K562 (cell line): ENCODE results near the gene ARHGAP4. TPM values are rescaled to one million over a fixed set of nuclear protein-coding genes. Genes with fewer than 3 reads are reported as not detected.

Experiments used
- ATAC-seq: fragments of 200-7000 bp; cut with Tn5 transposase; 3 replicates; pipeline ENCODE4 v1.9.1; 2020; ENCODE audit warnings: moderate library complexity
- BruUV-seq: library from RNA; stranded (reverse); fragments of 400-500 nt; replicated peaks from 2 replicates; lab custom pipeline; 2021; lab: Mats Ljungman, UMichigan
- CTCF ChIA-PET: fragments of 300-600 bp; formaldehyde crosslinking; extraction: SDS; loops from one replicate; lab custom pipeline; 2021; ENCODE audit warnings: low intra/inter-chr PET ratio; lab: Yijun Ruan, JAX
- POLR2A ChIA-PET: fragments of 300-600, 350-650 bp; sonication (Branson Sonifier 250); formaldehyde crosslinking; extraction: SDS; loops from one replicate; lab custom pipeline; 2021; ENCODE audit warnings: antibody characterized with exemption, inconsistent platforms; lab: Yijun Ruan, JAX
- DNase-seq, 4 experiments: peaks; one replicate each; pipeline versions ENCODE4 v3.0.0 to v3.0.0-alpha.2; 2011 to 2018; ENCODE audit warnings: low spot score in 3 of 4, mixed read lengths in 3 of 4; ENCODE audit errors: extremely low read depth in 1 of 4
- FAIRE-seq: peaks from 2 replicates; lab custom pipeline; 2011; peaks lifted over from hg19 to GRCh38; lab: Jason Lieb, UNC
- H2AFZ ChIP-seq: 2 replicates; pipeline ENCODE4 v1.6.0; 2011; ENCODE audit warnings: low read depth, low read length, control low read depth, inconsistent platforms
- H3K27ac ChIP-seq: fragments of 200-600 bp; 3 replicates; pipeline ENCODE4 v1.8.0; 2011; ENCODE audit warnings: low read depth, mild to moderate bottlenecking, control low read depth, inconsistent platforms, low read length, moderate library complexity, mixed read lengths; ENCODE audit errors: extremely low read depth
- H3K27me3 ChIP-seq, 2 experiments: fragments of 300-600 bp in 1 of 2; 2 replicates in 1 of 2; 3 replicates in 1 of 2; pipeline versions ENCODE4 v1.6.0 to v1.8.0; 2011; ENCODE audit warnings: inconsistent platforms in 2 of 2, low read length in 2 of 2, mild to moderate bottlenecking in 1 of 2, mixed read lengths in 1 of 2, moderate library complexity in 1 of 2; ENCODE audit not compliant: control insufficient read depth in 2 of 2, insufficient read depth in 2 of 2
- H3K36me3 ChIP-seq: fragments of 300-600 bp; 3 replicates; pipeline ENCODE4 v1.8.0; 2011; ENCODE audit warnings: mild to moderate bottlenecking, low read length, inconsistent platforms; ENCODE audit not compliant: control insufficient read depth, insufficient read depth
- H3K4me1 ChIP-seq, 2 experiments: fragments of 200-600 bp in 1 of 2; replicated peaks in 1 of 2; 2 replicates in 1 of 2; 3 replicates in 1 of 2; pipeline versions ENCODE4 v1.5.1 to v1.8.0; 2011; ENCODE audit warnings: inconsistent platforms in 2 of 2, low read length in 2 of 2, mild to moderate bottlenecking in 1 of 2, mixed read lengths in 1 of 2, moderate library complexity in 1 of 2; ENCODE audit not compliant: control insufficient read depth in 2 of 2, insufficient read depth in 2 of 2
- H3K4me2 ChIP-seq: 2 replicates; pipeline ENCODE4 v1.6.1; 2011; ENCODE audit warnings: low read length, control low read depth, inconsistent platforms, mixed read lengths; ENCODE audit not compliant: insufficient read depth
- H3K4me3 ChIP-seq: fragments of 200-600 bp; sonication (generic), shearing (Covaris generic); 2 replicates; pipeline ENCODE4 v1.5.1; 2016; ENCODE audit warnings: control low read depth, inconsistent platforms
- H3K79me2 ChIP-seq: fragments of 200-600 bp; 3 replicates; pipeline ENCODE4 v1.8.0; 2011; ENCODE audit warnings: low read length, inconsistent platforms; ENCODE audit not compliant: control insufficient read depth, insufficient read depth
- H3K9ac ChIP-seq, 2 experiments: 2 replicates each; pipeline versions ENCODE4 v1.6.0 to v1.6.1; 2011; ENCODE audit warnings: low read depth in 2 of 2, low read length in 2 of 2, control low read depth in 1 of 2, inconsistent platforms in 1 of 2, mild to moderate bottlenecking in 1 of 2, mixed read lengths in 1 of 2; ENCODE audit not compliant: insufficient read depth in 1 of 2
- H3K9me1 ChIP-seq: one replicate; pipeline ENCODE4 v1.6.0; 2011; ENCODE audit warnings: inconsistent platforms, mild to moderate bottlenecking, low read length, moderate library complexity; ENCODE audit not compliant: control insufficient read depth, insufficient read depth
- H3K9me3 ChIP-seq: replicated peaks from 2 replicates; pipeline ENCODE4 v1.5.1; 2011; ENCODE audit warnings: low read depth, low read length, inconsistent platforms; ENCODE audit not compliant: control insufficient read depth, insufficient read depth
- H4K20me1 ChIP-seq: replicated peaks from 2 replicates; pipeline ENCODE4 v1.6.1; 2011; ENCODE audit warnings: low read length, inconsistent platforms, mixed read lengths; ENCODE audit not compliant: control insufficient read depth, insufficient read depth
- ARID4B ChIP-seq: sonication (generic); formaldehyde crosslinking; IDR thresholded peaks from 2 replicates; pipeline ENCODE4 v1.8.0; 2022; ENCODE audit warnings: mild to moderate bottlenecking, missing genetic modification reagents
- ATF7 ChIP-seq: fragments of 450-650 bp; IDR thresholded peaks from 2 replicates; pipeline ENCODE4 v1.7.1; 2014; ENCODE audit warnings: mild to moderate bottlenecking, moderate library complexity
- ESRRA ChIP-seq: fragments of 450-650 bp; IDR thresholded peaks from 2 replicates; pipeline ENCODE4 v1.6.1; 2014; ENCODE audit warnings: low read depth, mild to moderate bottlenecking, moderate library complexity, borderline replicate concordance
- HNRNPUL1 ChIP-seq: fragments of 200-400 bp; formaldehyde crosslinking; IDR thresholded peaks from 2 replicates; pipeline ENCODE4 v1.6.1; 2017; ENCODE audit warnings: low read length
- ILF3 ChIP-seq: fragments of 450-650 bp; IDR thresholded peaks from 2 replicates; pipeline ENCODE4 v1.6.1; 2018; ENCODE audit warnings: antibody characterized with exemption, mild to moderate bottlenecking, moderate library complexity, borderline replicate concordance
- KLF1 ChIP-seq: fragments of 450-650 bp; IDR thresholded peaks from 2 replicates; pipeline ENCODE4 v1.6.1; 2016; ENCODE audit warnings: missing genetic modification characterization, missing compliant biosample characterization
- KLF6 ChIP-seq: fragments of 250-450 bp; sonication (Bioruptor Pico); IDR thresholded peaks from 2 replicates; pipeline ENCODE4 v1.4.0; 2020; ENCODE audit warnings: mild to moderate bottlenecking, moderate library complexity, borderline replicate concordance
- NRF1 ChIP-seq, 2 experiments: fragments of 450-650 bp; IDR thresholded peaks in 1 of 2; conservative IDR thresholded peaks in 1 of 2; 2 replicates each; pipeline ENCODE4 v1.6.1; 2014; ENCODE audit warnings: mild to moderate bottlenecking in 2 of 2
- TCF3 ChIP-seq: sonication (generic); formaldehyde crosslinking; IDR thresholded peaks from 2 replicates; pipeline ENCODE4 v1.4.0; 2020; ENCODE audit warnings: mild to moderate bottlenecking, missing genetic modification reagents
- ZNF318 ChIP-seq, 2 experiments: fragments of 450-650 bp; IDR thresholded peaks; 2 replicates each; pipeline ENCODE4 v1.6.1; 2016; ENCODE audit warnings: mild to moderate bottlenecking in 2 of 2, borderline replicate concordance in 1 of 2, low read depth in 1 of 2, moderate library complexity in 1 of 2
- ZNF696 ChIP-seq: fragments of 250-450 bp; sonication (Bioruptor Pico); conservative IDR thresholded peaks from 2 replicates; pipeline ENCODE4 v1.4.0; 2020; ENCODE audit warnings: mild to moderate bottlenecking, moderate library complexity
- WGBS: fragments of 100-300 bp; shearing (Covaris generic); methylation state at CpG from one replicate; pipeline ENCODE4 v1.1.6; 2016; ENCODE audit warnings: low coverage, mixed read lengths; ENCODE audit not compliant: insufficient coverage; ENCODE audit errors: missing lambda C conversion rate; 5-methylcytosine and 5-hydroxymethylcytosine counted together
- in situ Hi-C: fragments of 300-500 bp; cut with MboI; formaldehyde crosslinking; loops from 4 replicates; pipeline ENCODE4 v1.15.0; 2018; ENCODE audit warnings: inconsistent platforms, mixed read lengths
- intact Hi-C: fragments of 100-400 bp; cut with micrococcal nuclease; formaldehyde crosslinking; loops from 2 replicates; pipeline ENCODE4 v1.14.2; 2022
- polyA plus RNA-seq, 8 experiments: library from polyadenylated mRNA; depleted of rRNA in 4 of 8; stranded (reverse) in 5 of 8; unstranded in 3 of 8; fragments of >200 nt; fragmentation: Nextera tagmentation in 2 of 8; fragmentation: Illumina TruSeq in 1 of 8; extraction: Ambion mirVana in 2 of 8; extraction: Trizol in 1 of 8; gene quantifications; 2 replicates each; pipeline versions ENCODE4 v1.2.1 to v1.2.3, GENCODE V29; 2011 to 2014; ENCODE audit warnings: inconsistent platforms in 1 of 8, missing spikeins in 1 of 8
- total RNA-seq, 7 experiments: library from RNA; depleted of rRNA in 6 of 7; stranded (reverse); fragments of >200 nt in 6 of 7; fragmentation: Illumina TruSeq in 2 of 7; extraction: Trizol in 2 of 7; gene quantifications; 2 replicates each; pipeline versions ENCODE4 v1.2.1 to v1.2.3, GENCODE V29; 2011 to 2021; ENCODE audit warnings: low replicate concordance in 1 of 7

The ARHGAP4 gene
- total and polyA plus RNA-seq, 9 of the 15 experiments (the other 6 are each of a cell fraction or from before 2014, with no cell fraction given): 0.30 to 81.8 (median 13.5) TPM

DNA sequence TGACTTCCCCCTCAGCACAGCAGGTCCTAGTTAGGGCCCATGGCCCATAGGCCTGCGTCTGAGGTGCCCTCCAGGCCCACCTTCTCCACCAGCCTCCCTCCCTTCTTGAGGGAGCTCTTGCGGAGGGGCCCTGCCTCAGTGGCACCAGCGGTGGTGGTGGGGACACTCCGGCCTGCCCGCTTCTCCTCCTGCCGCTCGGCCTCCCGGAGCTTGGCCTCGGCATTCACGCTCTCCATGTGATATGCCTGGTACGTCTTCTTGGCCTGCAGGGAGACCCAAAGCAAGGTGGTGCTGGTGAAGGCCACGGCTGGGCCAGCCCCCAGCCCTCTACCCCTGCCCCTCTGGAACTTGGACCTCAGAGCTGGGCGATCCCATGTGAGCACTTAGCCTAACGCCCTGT lies 5.5 kb downstream of the ARHGAP4 start:
- POLR2A ChIA-PET: no interaction called here
- H3K4me1 ChIP-seq: peaks cover 12 to 26% of the 10 kb centered on the region in 2 experiments; a peak in 4 of 5 replicates
- intact Hi-C loops: no loop called here
- TF ChIP-seq ARID4B (no peak), ATF7 (no peak), NRF1 (conservative IDR thresholded peaks at IDR 0.05 in 1 of 2, IDR thresholded peaks at IDR 0.05 in 1 of 2) (no peak), ILF3 (no peak), ZNF318 (IDR thresholded peaks at IDR 0.05; ENCODE audit: borderline replicate concordance in 1 of 2, low read depth in 1 of 2) (no peak), HNRNPUL1 (no peak), ZNF696 (CRISPR knock-in tag) (no peak), ESRRA (no peak), KLF6 (CRISPR knock-in tag) (no peak), TCF3 (CRISPR knock-in tag) (no peak), KLF1 (tag) (no peak)

More for the DNA sequence above, 5.5 kb downstream of the ARHGAP4 start:
- H4K20me1 ChIP-seq: no peaks in the 10 kb centered on the region
- no peak overlapping the region for H2AFZ ChIP-seq
- no peak for DNase-seq
- H3K9me1 ChIP-seq: no peaks in the 10 kb centered on the region
- FAIRE-seq: no peak
- no peak overlapping the region for H3K27ac ChIP-seq
- H3K4me2 ChIP-seq: no peak overlapping the region
- no peaks in the 10 kb centered on the region for H3K9me3 ChIP-seq
- H3K4me3 ChIP-seq: no peak overlapping the region
- in situ Hi-C loops: no loop called here
- CTCF ChIA-PET: no interaction called here
- 82% methylated on average over 5 of the region's 14 CpGs for WGBS
- peak overlapping the region in 1 of 2 experiments; percentile 17; a peak in 1 of 4 replicates for H3K9ac ChIP-seq
- H3K79me2 ChIP-seq: peaks cover 24% of the 10 kb centered on the region
- no TSS peak for BruUV-seq
- H3K36me3 ChIP-seq: peaks cover 37% of the 10 kb centered on the region; the same call in 2 of the 3 replicates
- H3K27me3 ChIP-seq: no peaks in the 10 kb centered on the region
- no peak for ATAC-seq
